HG03135 (cell line): ENCODE data around the gene SIT1.
A peak's percentile ranks its signal among the peaks of the same experiment; 100 is the strongest.

ENCODE experiments used
- ATAC-seq: cut with Tn5 transposase; IDR thresholded peaks from one replicate; pipeline ENCODE4 v1.9.1; 2021; ENCODE audit warnings: mild to moderate bottlenecking, moderate library complexity; ENCODE audit not compliant: unreplicated experiment

Gene SIT1

GRCh38 chr9:35682520-35683315, 32.0 kb upstream of the SIT1 start:
- no peak for ATAC-seq

GRCh38 chr9:35682051-35682450, 31.3 kb upstream of the SIT1 start:
- ATAC-seq = no peak

- ATAC-seq = no peak
Measured at GRCh38 chr9:35681341-35682002, 30.7 kb upstream of the SIT1 start.

GRCh38 chr9:35680331-35681105, 29.8 kb upstream of the SIT1 start:
- ATAC-seq = peak; percentile 55

- ATAC-seq = no peak
Measured at GRCh38 chr9:35679766-35680330, 29.1 kb upstream of the SIT1 start.

- no peak for ATAC-seq
Measured at GRCh38 chr9:35679091-35679490, 28.4 kb upstream of the SIT1 start.

GRCh38 chr9:35675732-35676392, 25.1 kb upstream of the SIT1 start:
- ATAC-seq = no peak

GRCh38 chr9:35675204-35675603, 24.5 kb upstream of the SIT1 start:
- no peak for ATAC-seq

GRCh38 chr9:35674025-35674361, 23.3 kb upstream of the SIT1 start:
- no peak for ATAC-seq

GRCh38 chr9:35673132-35674024, 22.6 kb upstream of the SIT1 start, which contains the start of gene CA9:
CA9 (plus strand) TSS chr9:35673928; CDS start chr9:35673960, 32 bp downstream.
- ATAC-seq = no peak

GRCh38 chr9:35669331-35670145, 18.8 kb upstream of the SIT1 start:
- ATAC-seq = no peak

GRCh38 chr9:35667939-35668338, 17.2 kb upstream of the SIT1 start:
- no peak for ATAC-seq

- no peak for ATAC-seq
Measured at GRCh38 chr9:35666549-35666948, 15.8 kb upstream of the SIT1 start.

- ATAC-seq = no peak
Measured at GRCh38 chr9:35666045-35666444, 15.3 kb upstream of the SIT1 start.

- ATAC-seq = no peak
Measured at GRCh38 chr9:35665471-35665818, 14.7 kb upstream of the SIT1 start.

GRCh38 chr9:35664531-35665470, 14.1 kb upstream of the SIT1 start, which contains the start of gene ARHGEF39:
ARHGEF39 (minus strand) TSS chr9:35665195; CDS start chr9:35665169, 26 bp downstream.
- peak; percentile 72 for ATAC-seq

- no peak for ATAC-seq
Measured at GRCh38 chr9:35662437-35662836, 11.7 kb upstream of the SIT1 start.
